Tibial nerve (tissue), 4 donors: Measurements from ENCODE around the gene CSF3. TPM values are rescaled to one million over a fixed set of nuclear protein-coding genes. Genes with fewer than 3 reads are reported as not detected.

Experiments used
- DNase-seq, 2 donors: peaks; one replicate each; pipeline ENCODE4 v3.0.0-alpha.2; 2019; ENCODE audit warnings: low spot score in 2 of 2
- H3K27ac ChIP-seq, 4 donors: fragments of 200-600 bp; sonication (generic) in 3 of 4; one replicate each; pipeline ENCODE4 v1.5.1; 2017 to 2019; ENCODE audit warnings: mild to moderate bottlenecking in 1 of 4
- H3K27me3 ChIP-seq, 2 donors: fragments of 200-600 bp; sonication (generic) in 1 of 2; one replicate each; pipeline versions ENCODE4 v1.5.1 to v1.6.0; 2017 to 2019
- H3K36me3 ChIP-seq, 3 donors: fragments of 200-600 bp; sonication (generic); one replicate each; pipeline ENCODE4 v1.5.1; 2018 to 2019
- H3K4me1 ChIP-seq, 4 donors: fragments of 200-600 bp; sonication (generic) in 3 of 4; one replicate each; pipeline ENCODE4 v1.5.1; 2017 to 2019
- H3K4me3 ChIP-seq, 4 donors: fragments of 200-600 bp; sonication (generic) in 3 of 4; one replicate each; pipeline ENCODE4 v1.5.1; 2017 to 2019; ENCODE audit warnings: mild to moderate bottlenecking in 1 of 4, moderate library complexity in 1 of 4
- H3K9me3 ChIP-seq, 4 donors: fragments of 200-600 bp; sonication (generic) in 3 of 4; one replicate each; pipeline ENCODE4 v1.5.1; 2017 to 2019
- CTCF ChIP-seq, 5 experiments: fragments of 200-600 bp in 3 of 5; fragments of 450-650 bp in 2 of 5; sonication (generic) in 3 of 5; IDR thresholded peaks; one replicate each; pipeline ENCODE4 v1.5.1; 2016 to 2019; ENCODE audit warnings: antibody characterized with exemption in 5 of 5, mild to moderate bottlenecking in 3 of 5, moderate library complexity in 2 of 5
- EP300 ChIP-seq, 2 donors: sonication (generic); formaldehyde crosslinking; IDR thresholded peaks; one replicate each; pipeline ENCODE4 v1.6.1; 2017; ENCODE audit warnings: antibody characterized with exemption in 2 of 2, mild to moderate bottlenecking in 1 of 2
- POLR2A ChIP-seq, 2 donors: fragments of 450-650 bp; IDR thresholded peaks; one replicate each; pipeline ENCODE4 v1.6.1; 2017; ENCODE audit warnings: antibody characterized with exemption in 2 of 2, mild to moderate bottlenecking in 2 of 2, moderate library complexity in 2 of 2
- WGBS, 2 donors: methylation state at CpG; one replicate each; pipeline ENCODE4 v1.1.5; 2018; 5-methylcytosine and 5-hydroxymethylcytosine counted together
- total RNA-seq, 4 donors: library from RNA; depleted of rRNA; stranded (reverse); fragments of >200 nt; gene quantifications; one replicate each; pipeline ENCODE4 v1.1.0, GENCODE V29; 2016

CSF3 gene
- total RNA-seq, 4 donors from 2014 or later = 0.59 to 2.1 TPM; not detected in 2

- H3K4me3 ChIP-seq = no peak overlapping the region
- WGBS, 2 donors = 78 to 79% methylated on average over 11 of the region's 11 CpGs
- H3K9me3 ChIP-seq = no peaks in the 10 kb centered on the region
- peaks cover 0 to 52% (median 24%) of the 10 kb centered on the region in 4 donors for H3K4me1 ChIP-seq
- TF ChIP-seq EP300 (IDR thresholded peaks at IDR 0.05) = no peak
- no peak for TF ChIP-seq POLR2A (IDR thresholded peaks at IDR 0.05)
- no peak for TF ChIP-seq CTCF (IDR thresholded peaks at IDR 0.05)
- H3K36me3 ChIP-seq = peaks cover 0 to 3% (median 0%) of the 10 kb centered on the region in 3 donors
- no peak for DNase-seq
- H3K27ac ChIP-seq = peak overlapping the region in 1 of 4 donors; percentile 97
- no peaks in the 10 kb centered on the region for H3K27me3 ChIP-seq
These were observed 45.8 kb downstream of the CSF3 start for GRCh38 chr17:40060887-40061608.

GRCh38 chr17:40061609-40062038 is 46.4 kb downstream of the CSF3 start:
- Histone ChIP-seq H3K27me3 (no peaks in the 10 kb centered on the region), H3K9me3 (no peaks in the 10 kb centered on the region), H3K4me3 (no peak overlapping the region), H3K27ac (peak overlapping the region in 3 of 4 donors; percentile 72 to 98 (median 97)), H3K4me1 (peaks cover 0 to 58% (median 28%) of the 10 kb centered on the region in 4 donors), H3K36me3 (peaks cover 0 to 3% (median 0%) of the 10 kb centered on the region in 3 donors)
- DNase-seq = no peak
- TF ChIP-seq CTCF (IDR thresholded peaks at IDR 0.05) = no peak
- TF ChIP-seq POLR2A (IDR thresholded peaks at IDR 0.05) = no peak
- no peak for TF ChIP-seq EP300 (IDR thresholded peaks at IDR 0.05)
- 48 to 69% methylated on average over 9 to 10 of the region's 10 CpGs for WGBS, 2 donors

GRCh38 chr17:40062329-40063186 is 47.3 kb downstream of the CSF3 start, which contains the start of gene THRA:
Gene THRA, plus strand, starts transcription at chr17:40062965. Its CDS starts 11,524 bp downstream, at chr17:40074489.
- peak; percentile 55 for DNase-seq

GRCh38 chr17:40063187-40063771 is 48.0 kb downstream of the CSF3 start:
- peak in 1 of 2 donors; percentile 59 for DNase-seq
- 0 to 1% methylated on average over 7 to 25 of the region's 42 CpGs for WGBS, 2 donors
- H3K4me1 ChIP-seq = peaks cover 0 to 69% (median 43%) of the 10 kb centered on the region in 4 donors

More at GRCh38 chr17:40062329-40063186, 47.3 kb downstream of the CSF3 start, which contains the start of gene THRA:
- Histone ChIP-seq H3K4me1 (peaks cover 0 to 67% (median 36%) of the 10 kb centered on the region in 4 donors), H3K9me3 (no peaks in the 10 kb centered on the region), H3K27me3 (no peaks in the 10 kb centered on the region), H3K27ac (peak within 1 kb of the TSS; percentile 94 to 98 (median 96)), H3K4me3 (peak within 1 kb of the TSS; percentile 82 to 100 (median 92)), H3K36me3 (peaks cover 0 to 3% (median 0%) of the 10 kb centered on the region in 3 donors)
- 2% methylated on average over 22 to 35 of the region's 83 CpGs for WGBS, 2 donors
- peak in 3 of 5 experiments; percentile 24 to 84 (median 44) for TF ChIP-seq CTCF (IDR thresholded peaks at IDR 0.05)
- TF ChIP-seq EP300 (IDR thresholded peaks at IDR 0.05) = no peak
- TF ChIP-seq POLR2A (IDR thresholded peaks at IDR 0.05) = peak; percentile 50 to 64

More at GRCh38 chr17:40063187-40063771, 48.0 kb downstream of the CSF3 start:
- peak overlapping the region; percentile 82 to 100 (median 92) for H3K4me3 ChIP-seq
- H3K9me3 ChIP-seq = no peaks in the 10 kb centered on the region
- peak overlapping the region; percentile 94 to 98 (median 96) for H3K27ac ChIP-seq
- TF ChIP-seq CTCF (IDR thresholded peaks at IDR 0.05) (no peak), POLR2A (IDR thresholded peaks at IDR 0.05) (peak in 1 of 2 donors; percentile 29)
- no peaks in the 10 kb centered on the region for H3K27me3 ChIP-seq
- H3K36me3 ChIP-seq = peaks cover 0 to 3% (median 0%) of the 10 kb centered on the region in 3 donors
